IPS-20b (cell line): ENCODE measurements around the gene PCDHA12.
"Not testable (repeated sequence)": the region's sequence is repeated elsewhere in the genome, so short reads cannot be mapped to it uniquely, and the experiment has no call there.

Experiments used
- H3K27ac ChIP-seq: one replicate; pipeline ENCODE4 v1.5.1; 2013; ENCODE audit warnings: low read length
- H3K27me3 ChIP-seq: 2 replicates; pipeline ENCODE4 v1.6.1; 2013; ENCODE audit warnings: mild to moderate bottlenecking, low read length, inconsistent platforms; ENCODE audit not compliant: insufficient read depth
- H3K36me3 ChIP-seq: 2 replicates; pipeline ENCODE4 v1.6.1; 2013; ENCODE audit warnings: low read depth, mild to moderate bottlenecking, inconsistent platforms, low read length, moderate library complexity; ENCODE audit not compliant: insufficient read depth
- H3K4me1 ChIP-seq: 2 replicates; pipeline ENCODE4 v1.6.1; 2013; ENCODE audit warnings: mild to moderate bottlenecking, control low read depth, inconsistent platforms, low read length, moderate library complexity; ENCODE audit not compliant: insufficient read depth
- H3K4me3 ChIP-seq: 2 replicates; pipeline ENCODE4 v1.5.1; 2013; ENCODE audit warnings: mild to moderate bottlenecking, low read length, inconsistent platforms
- H3K9ac ChIP-seq: 2 replicates; pipeline ENCODE4 v1.6.1; 2013; ENCODE audit warnings: low read depth, mild to moderate bottlenecking, inconsistent platforms, low read length, moderate library complexity
- H3K9me3 ChIP-seq: 2 replicates; pipeline ENCODE4 v1.6.1; 2013; ENCODE audit warnings: mild to moderate bottlenecking, low read depth, low read length, inconsistent platforms; ENCODE audit not compliant: insufficient read depth

PCDHA12 gene

DNA sequence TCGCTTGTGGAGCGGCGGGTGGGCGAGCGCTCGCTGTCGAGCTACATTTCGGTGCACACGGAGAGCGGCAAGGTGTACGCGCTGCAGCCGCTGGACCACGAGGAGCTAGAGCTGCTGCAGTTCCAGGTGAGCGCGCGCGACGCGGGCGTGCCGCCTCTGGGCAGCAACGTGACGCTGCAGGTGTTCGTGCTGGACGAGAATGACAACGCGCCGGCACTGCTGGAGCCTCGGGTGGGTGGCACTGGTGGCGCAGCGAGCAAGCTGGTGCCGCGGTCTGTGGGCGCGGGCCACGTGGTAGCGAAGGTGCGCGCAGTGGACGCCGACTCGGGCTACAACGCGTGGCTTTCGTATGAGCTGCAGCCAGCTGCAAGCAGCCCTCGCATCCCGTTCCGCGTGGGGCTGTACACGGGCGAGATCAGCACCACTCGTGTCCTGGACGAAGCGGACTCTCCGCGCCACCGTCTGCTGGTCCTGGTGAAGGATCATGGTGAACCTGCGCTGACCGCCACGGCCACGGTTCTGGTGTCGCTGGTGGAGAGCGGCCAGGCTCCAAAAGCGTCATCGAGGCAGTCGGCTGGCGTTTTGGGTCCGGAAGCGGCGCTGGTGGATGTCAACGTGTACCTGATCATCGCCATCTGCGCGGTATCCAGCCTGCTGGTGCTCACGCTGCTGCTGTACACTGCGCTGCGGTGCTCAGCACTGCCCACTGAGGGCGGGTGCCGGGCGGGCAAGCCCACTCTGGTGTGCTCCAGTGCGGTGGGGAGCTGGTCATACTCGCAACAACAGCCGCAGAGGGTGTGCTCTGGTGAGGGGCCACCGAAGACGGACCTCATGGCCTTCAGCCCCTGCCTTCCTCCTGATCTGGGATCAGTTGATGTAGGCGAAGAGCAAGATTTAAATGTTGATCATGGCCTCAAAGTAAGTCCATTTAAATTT, 32.0 kb upstream of the PCDHA12 start:
- Histone ChIP-seq H3K36me3 (no peaks in the 10 kb centered on the region), H3K27me3 (no peaks in the 10 kb centered on the region), H3K9me3 (peaks cover 24% of the 10 kb centered on the region; the same call in 1 of the 2 replicates), H3K9ac (no peak overlapping the region), H3K4me3 (no peak overlapping the region), H3K27ac (no peak overlapping the region), H3K4me1 (no peaks in the 10 kb centered on the region)

DNA sequence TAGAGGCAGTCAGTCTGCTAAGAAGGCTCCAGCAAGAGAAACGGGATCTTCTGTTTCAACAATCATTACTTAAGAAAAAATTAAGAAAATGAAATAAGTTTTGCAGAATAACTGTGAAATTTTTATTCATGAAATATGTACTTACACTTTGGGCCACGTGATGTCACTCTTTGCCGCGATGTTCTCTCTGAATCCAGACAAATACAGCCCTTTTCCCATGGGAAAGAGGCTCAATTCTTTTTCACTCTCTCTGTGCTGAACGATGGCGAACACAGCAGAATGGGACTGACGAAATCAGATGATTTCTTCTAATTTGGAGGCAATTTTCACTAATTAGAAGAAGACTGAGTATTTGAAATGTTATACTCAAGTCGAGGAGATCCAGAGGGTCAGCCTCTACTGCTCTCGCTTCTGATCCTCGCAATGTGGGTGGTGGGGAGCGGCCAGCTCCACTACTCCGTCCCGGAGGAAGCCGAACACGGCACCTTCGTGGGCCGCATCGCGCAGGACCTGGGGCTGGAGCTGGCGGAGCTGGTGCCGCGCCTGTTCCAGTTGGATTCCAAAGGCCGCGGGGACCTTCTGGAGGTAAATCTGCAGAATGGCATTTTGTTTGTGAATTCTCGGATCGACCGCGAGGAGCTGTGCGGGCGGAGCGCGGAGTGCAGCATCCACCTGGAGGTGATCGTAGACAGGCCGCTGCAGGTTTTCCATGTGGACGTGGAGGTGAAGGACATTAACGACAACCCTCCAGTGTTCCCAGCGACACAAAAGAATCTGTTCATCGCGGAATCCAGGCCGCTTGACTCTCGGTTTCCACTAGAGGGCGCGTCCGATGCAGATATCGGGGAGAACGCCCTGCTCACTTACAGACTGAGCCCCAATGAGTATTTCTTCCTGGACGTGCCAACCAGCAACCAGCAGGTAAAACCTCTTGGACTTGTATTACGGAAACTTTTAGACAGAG, 26.7 kb upstream of the PCDHA12 start, which contains the start of gene PCDHA9:
Gene PCDHA9, plus strand, starts transcription at position 244 of the 964 bp plus-strand sequence. Its CDS starts 114 bp downstream, at position 358.
- not testable (repeated sequence) for H3K9ac ChIP-seq, H3K4me1 ChIP-seq, H3K27ac ChIP-seq, H3K36me3 ChIP-seq, H3K4me3 ChIP-seq, H3K27me3 ChIP-seq
- H3K9me3 ChIP-seq = peaks cover 21% of the 10 kb centered on the region; the same call in 1 of the 2 replicates

DNA sequence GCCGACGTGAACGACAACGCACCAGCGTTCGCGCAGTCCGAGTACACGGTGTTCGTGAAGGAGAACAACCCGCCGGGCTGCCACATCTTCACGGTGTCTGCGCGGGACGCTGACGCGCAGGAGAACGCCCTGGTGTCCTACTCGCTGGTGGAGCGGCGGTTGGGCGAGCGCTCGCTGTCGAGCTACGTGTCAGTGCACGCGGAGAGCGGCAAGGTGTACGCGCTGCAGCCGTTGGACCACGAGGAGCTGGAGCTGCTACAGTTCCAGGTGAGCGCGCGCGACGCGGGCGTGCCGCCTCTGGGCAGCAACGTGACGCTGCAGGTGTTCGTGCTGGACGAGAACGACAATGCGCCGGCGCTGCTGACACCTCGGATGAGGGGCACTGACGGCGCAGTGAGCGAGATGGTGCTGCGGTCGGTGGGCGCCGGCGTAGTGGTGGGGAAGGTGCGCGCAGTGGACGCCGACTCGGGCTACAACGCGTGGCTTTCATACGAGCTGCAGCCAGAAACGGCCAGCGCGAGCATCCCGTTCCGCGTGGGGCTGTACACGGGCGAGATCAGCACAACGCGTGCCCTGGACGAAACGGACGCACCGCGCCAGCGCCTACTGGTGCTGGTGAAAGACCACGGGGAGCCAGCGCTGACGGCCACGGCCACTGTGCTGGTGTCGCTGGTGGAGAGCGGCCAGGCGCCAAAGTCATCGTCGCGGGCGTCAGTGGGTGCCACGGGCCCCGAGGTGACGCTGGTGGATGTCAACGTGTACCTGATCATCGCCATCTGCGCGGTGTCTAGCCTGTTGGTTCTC, 25.1 kb upstream of the PCDHA12 start:
- H3K9ac ChIP-seq, H3K36me3 ChIP-seq, H3K4me1 ChIP-seq, H3K27me3 ChIP-seq, H3K4me3 ChIP-seq, H3K9me3 ChIP-seq, H3K27ac ChIP-seq: not testable (repeated sequence)

GRCh38 chr5:140855772-140856674, 19.1 kb upstream of the PCDHA12 start, which contains the start of gene PCDHA10:
PCDHA10 (plus strand) TSS chr5:140855897; CDS start chr5:140856049, 152 bp downstream.
- H3K27ac ChIP-seq = no peak within 1 kb of the TSS

DNA sequence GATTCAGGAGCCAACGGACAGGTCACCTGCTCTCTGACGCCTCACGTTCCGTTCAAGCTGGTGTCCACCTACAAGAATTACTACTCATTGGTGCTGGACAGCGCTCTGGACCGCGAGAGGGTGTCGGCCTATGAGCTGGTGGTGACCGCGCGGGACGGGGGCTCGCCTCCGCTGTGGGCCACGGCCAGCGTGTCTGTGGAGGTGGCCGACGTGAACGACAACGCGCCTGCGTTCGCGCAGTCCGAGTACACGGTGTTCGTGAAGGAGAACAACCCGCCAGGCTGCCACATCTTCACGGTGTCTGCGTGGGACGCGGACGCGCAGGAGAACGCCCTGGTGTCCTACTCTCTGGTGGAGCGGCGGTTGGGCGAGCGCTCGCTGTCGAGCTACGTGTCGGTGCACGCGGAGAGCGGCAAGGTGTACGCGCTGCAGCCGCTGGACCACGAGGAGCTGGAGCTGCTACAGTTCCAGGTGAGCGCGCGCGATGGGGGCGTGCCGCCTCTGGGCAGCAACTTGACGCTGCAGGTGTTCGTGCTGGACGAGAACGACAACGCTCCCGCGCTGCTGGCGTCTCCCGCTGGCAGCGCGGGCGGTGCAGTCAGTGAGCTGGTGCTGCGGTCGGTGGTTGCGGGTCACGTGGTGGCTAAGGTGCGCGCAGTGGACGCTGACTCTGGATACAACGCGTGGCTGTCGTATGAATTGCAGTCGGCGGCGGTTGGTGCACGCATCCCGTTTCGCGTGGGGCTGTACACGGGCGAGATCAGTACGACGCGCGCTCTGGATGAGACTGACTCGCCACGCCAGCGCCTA, 17.7 kb upstream of the PCDHA12 start:
- H3K4me1 ChIP-seq = no peaks in the 10 kb centered on the region
- H3K27ac ChIP-seq = no peak overlapping the region
- no peak overlapping the region for H3K4me3 ChIP-seq
- peaks cover 36% of the 10 kb centered on the region for H3K9me3 ChIP-seq
- no peaks in the 10 kb centered on the region for H3K27me3 ChIP-seq
- no peak overlapping the region for H3K9ac ChIP-seq
- H3K36me3 ChIP-seq = no peaks in the 10 kb centered on the region

More at GRCh38 chr5:140855772-140856674, 19.1 kb upstream of the PCDHA12 start, which contains the start of gene PCDHA10:
- Histone ChIP-seq H3K36me3 (no peaks in the 10 kb centered on the region), H3K27me3 (no peaks in the 10 kb centered on the region), H3K4me3 (no peak within 1 kb of the TSS; the same call in 1 of the 2 replicates), H3K9ac (no peak within 1 kb of the TSS), H3K4me1 (no peaks in the 10 kb centered on the region), H3K9me3 (peaks cover 23% of the 10 kb centered on the region)

- H3K9ac ChIP-seq = no peak overlapping the region
- peaks cover 41% of the 10 kb centered on the region for H3K9me3 ChIP-seq
- H3K4me1 ChIP-seq = no peaks in the 10 kb centered on the region
- no peaks in the 10 kb centered on the region for H3K27me3 ChIP-seq
- no peak overlapping the region for H3K27ac ChIP-seq
- no peak overlapping the region for H3K4me3 ChIP-seq
- no peaks in the 10 kb centered on the region for H3K36me3 ChIP-seq
Observed at GRCh38 chr5:140857987-140858240, 17.2 kb upstream of the PCDHA12 start.

DNA sequence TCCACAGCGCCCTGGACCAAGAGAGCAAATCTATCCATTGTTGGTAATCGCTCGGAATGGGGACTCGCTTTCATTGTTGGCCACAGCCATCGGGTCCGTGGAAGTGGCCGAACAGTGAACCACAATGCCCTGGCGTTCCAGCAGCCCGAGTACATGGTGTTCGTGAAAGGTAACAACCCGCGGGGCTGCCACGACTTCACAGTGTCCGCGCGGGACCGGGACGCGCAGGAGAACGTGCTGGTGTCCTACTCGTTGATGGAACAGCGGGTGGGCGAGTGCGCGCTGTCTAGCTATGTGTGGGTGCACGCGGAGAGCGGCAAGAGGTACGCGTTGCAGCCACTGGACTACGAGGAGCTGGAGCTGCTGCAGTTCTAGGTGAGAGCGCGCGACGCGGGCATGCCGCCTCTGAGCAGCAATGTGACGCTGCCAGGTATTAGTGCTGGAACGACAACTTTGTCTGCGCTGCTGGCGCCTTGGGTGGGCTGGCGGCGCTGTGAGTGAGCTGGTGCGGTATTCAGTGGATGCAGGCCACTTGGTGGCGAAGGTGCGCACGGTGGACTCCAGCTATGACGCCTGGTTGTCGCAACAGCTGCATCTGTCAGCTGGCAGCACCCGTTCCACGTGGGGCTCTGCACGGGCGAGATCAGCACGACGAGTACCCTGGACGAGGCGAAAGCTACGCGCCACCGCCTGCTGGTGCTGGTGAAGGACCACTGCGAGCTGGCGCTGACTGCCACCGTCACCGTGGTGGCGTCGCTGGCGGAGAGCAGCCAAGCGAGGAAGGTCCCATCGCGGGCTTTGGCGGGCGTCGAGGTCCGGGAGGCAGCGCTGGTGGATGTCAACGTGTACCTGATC, 12.4 kb upstream of the PCDHA12 start:
- peaks cover 44% of the 10 kb centered on the region for H3K9me3 ChIP-seq
- no peaks in the 10 kb centered on the region for H3K4me1 ChIP-seq
- H3K27me3 ChIP-seq = no peaks in the 10 kb centered on the region
- no peaks in the 10 kb centered on the region for H3K36me3 ChIP-seq
- H3K27ac ChIP-seq = no peak overlapping the region
- no peak overlapping the region for H3K4me3 ChIP-seq
- no peak overlapping the region for H3K9ac ChIP-seq

GRCh38 chr5:140868721-140869554, 6.2 kb upstream of the PCDHA12 start, which contains the start of gene PCDHA11:
PCDHA11 (plus strand) TSS chr5:140868957; CDS start chr5:140869104, 147 bp downstream.
- H3K36me3 ChIP-seq = no peaks in the 10 kb centered on the region
- peaks cover 23% of the 10 kb centered on the region; the same call in 1 of the 2 replicates for H3K9me3 ChIP-seq
- no peaks in the 10 kb centered on the region for H3K4me1 ChIP-seq
- peak within 1 kb of the TSS; percentile 62; the same call in 1 of the 2 replicates for H3K9ac ChIP-seq
- no peaks in the 10 kb centered on the region for H3K27me3 ChIP-seq
- peak within 1 kb of the TSS; percentile 63; the same call in 1 of the 2 replicates for H3K4me3 ChIP-seq
- H3K27ac ChIP-seq = no peak within 1 kb of the TSS

DNA sequence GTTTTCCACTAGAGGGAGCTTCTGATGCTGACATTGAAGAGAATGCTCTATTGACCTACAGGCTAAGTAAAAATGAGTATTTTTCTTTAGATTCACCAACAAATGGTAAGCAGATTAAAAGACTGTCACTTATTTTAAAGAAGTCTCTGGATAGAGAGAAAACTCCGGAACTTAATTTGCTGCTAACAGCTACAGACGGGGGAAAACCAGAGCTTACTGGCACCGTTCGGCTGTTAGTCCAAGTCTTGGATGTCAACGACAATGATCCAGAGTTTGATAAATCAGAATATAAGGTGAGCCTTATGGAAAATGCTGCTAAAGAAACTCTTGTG, 5.6 kb upstream of the PCDHA12 start:
- H3K36me3 ChIP-seq = no peaks in the 10 kb centered on the region
- peak overlapping the region; percentile 62; the same call in 1 of the 2 replicates for H3K9ac ChIP-seq
- H3K27ac ChIP-seq = no peak overlapping the region
- no peaks in the 10 kb centered on the region for H3K27me3 ChIP-seq
- H3K9me3 ChIP-seq = peaks cover 23% of the 10 kb centered on the region; the same call in 1 of the 2 replicates
- H3K4me1 ChIP-seq = no peaks in the 10 kb centered on the region
- H3K4me3 ChIP-seq = peak overlapping the region; percentile 63; the same call in 1 of the 2 replicates
